ENCODE data around the gene KIAA0930. TPM values are rescaled to one million over a fixed set of nuclear protein-coding genes. Genes with fewer than 3 reads are reported as not detected.

The KIAA0930 gene
- total and polyA plus RNA-seq, 2 experiments from 2014 or later: 15.0 to 78.6 TPM

GRCh38 chr22:45224988-45225731 is 15.5 kb downstream of the KIAA0930 start:
- H3K4me1 Mint-ChIP-seq: peaks cover 36% of the 10 kb centered on the region
- no peak for DNase-seq (ENCODE audit: low spot score)
- no peak for TF ChIP-seq CTCF (conservative IDR thresholded peaks at IDR 0.05; ENCODE audit: low read depth in 2 of 2)
- TF ChIP-seq, protein P1, sequence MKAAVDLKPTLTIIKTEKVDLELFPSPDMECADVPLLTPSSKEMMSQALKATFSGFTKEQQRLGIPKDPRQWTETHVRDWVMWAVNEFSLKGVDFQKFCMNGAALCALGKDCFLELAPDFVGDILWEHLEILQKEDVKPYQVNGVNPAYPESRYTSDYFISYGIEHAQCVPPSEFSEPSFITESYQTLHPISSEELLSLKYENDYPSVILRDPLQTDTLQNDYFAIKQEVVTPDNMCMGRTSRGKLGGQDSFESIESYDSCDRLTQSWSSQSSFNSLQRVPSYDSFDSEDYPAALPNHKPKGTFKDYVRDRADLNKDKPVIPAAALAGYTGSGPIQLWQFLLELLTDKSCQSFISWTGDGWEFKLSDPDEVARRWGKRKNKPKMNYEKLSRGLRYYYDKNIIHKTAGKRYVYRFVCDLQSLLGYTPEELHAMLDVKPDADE (IDR thresholded peaks at IDR 0.05): no peak
- TF ChIP-seq EZH2 (IDR thresholded peaks at IDR 0.05; ENCODE audit: low read depth, unreplicated experiment): no peak
- TF ChIP-seq ZNF331 (CRISPR knock-in tag; IDR thresholded peaks at IDR 0.05; ENCODE audit: low read depth): no peak
- no peak for TF ChIP-seq REST (IDR thresholded peaks at IDR 0.05; ENCODE audit: unreplicated experiment)
- no peak for TF ChIP-seq ZNF114 (CRISPR knock-in tag; IDR thresholded peaks at IDR 0.05)
- no peak for TF ChIP-seq CREB1 (CRISPR knock-in tag; IDR thresholded peaks at IDR 0.05; ENCODE audit: low read depth)
- H3K27me3 Mint-ChIP-seq (ENCODE audit: insufficient read depth, low read depth, poor library complexity): peaks cover 9% of the 10 kb centered on the region
- H3F3A ChIP-seq (replicated peaks; ENCODE audit: low read depth): no peaks in the 10 kb centered on the region
- H3K4me3 ChIP-seq: no peak overlapping the region
- H3K9me3 Mint-ChIP-seq: no peaks in the 10 kb centered on the region; the same call in 2 of the 3 replicates
- no peak overlapping the region for H3K27ac ChIP-seq (ENCODE audit: low read depth)
- no peaks in the 10 kb centered on the region for H3K27me3 ChIP-seq (ENCODE audit: insufficient read depth)
- no peaks in the 10 kb centered on the region for H3K36me3 Mint-ChIP-seq (ENCODE audit: low read depth)
- H3K36me3 ChIP-seq (ENCODE audit: insufficient read depth): no peaks in the 10 kb centered on the region
- H3K4me3 Mint-ChIP-seq: no peak overlapping the region
- no peak overlapping the region for H3K4me2 ChIP-seq
- no peak overlapping the region for H3K27ac Mint-ChIP-seq
- ATAC-seq: peak; percentile 20
- peaks cover 25% of the 10 kb centered on the region for H3K79me2 ChIP-seq (replicated peaks; ENCODE audit: insufficient read depth)
- H2AFZ ChIP-seq: no peak overlapping the region
- H4K20me1 ChIP-seq (replicated peaks; ENCODE audit: insufficient read depth): peaks cover 8% of the 10 kb centered on the region
- H3K4me1 ChIP-seq (ENCODE audit: insufficient read depth): no peaks in the 10 kb centered on the region
- no peaks in the 10 kb centered on the region for H3K9me2 ChIP-seq (ENCODE audit: insufficient read depth)

GRCh38 chr22:45224331-45224730 is 16.4 kb downstream of the KIAA0930 start:
- no peaks in the 10 kb centered on the region for H3K27me3 ChIP-seq (ENCODE audit: insufficient read depth)
- no peak overlapping the region for H3K4me2 ChIP-seq
- no peaks in the 10 kb centered on the region for H3F3A ChIP-seq (replicated peaks; ENCODE audit: low read depth)
- no peak overlapping the region for H3K27ac Mint-ChIP-seq
- no peak overlapping the region for H3K27ac ChIP-seq (ENCODE audit: low read depth)
- no peaks in the 10 kb centered on the region; the same call in 2 of the 3 replicates for H3K9me3 Mint-ChIP-seq
- H3K9me2 ChIP-seq (ENCODE audit: insufficient read depth): no peaks in the 10 kb centered on the region
- ATAC-seq (no peak), DNase-seq (ENCODE audit: low spot score) (no peak)
- H3K36me3 Mint-ChIP-seq (ENCODE audit: low read depth): no peaks in the 10 kb centered on the region
- H3K4me3 Mint-ChIP-seq: no peak overlapping the region; the same call in 2 of the 3 replicates
- no peaks in the 10 kb centered on the region for H3K36me3 ChIP-seq (ENCODE audit: insufficient read depth)
- no peaks in the 10 kb centered on the region for H3K4me1 ChIP-seq (ENCODE audit: insufficient read depth)
- H4K20me1 ChIP-seq (replicated peaks; ENCODE audit: insufficient read depth): peaks cover 8% of the 10 kb centered on the region
- H2AFZ ChIP-seq: no peak overlapping the region
- no peak overlapping the region for H3K4me3 ChIP-seq
- peaks cover 4% of the 10 kb centered on the region for H3K27me3 Mint-ChIP-seq (ENCODE audit: insufficient read depth, low read depth, poor library complexity)
- no peak for TF ChIP-seq NANOG (IDR thresholded peaks at IDR 0.05; ENCODE audit: borderline replicate concordance)
- no peak for TF ChIP-seq STAT1 (IDR thresholded peaks at IDR 0.05; ENCODE audit: unreplicated experiment)
- TF ChIP-seq EZH2phosphoT487 (IDR thresholded peaks at IDR 0.05; ENCODE audit: unreplicated experiment): no peak
- TF ChIP-seq REST (IDR thresholded peaks at IDR 0.05; ENCODE audit: unreplicated experiment): no peak
- TF ChIP-seq JUNB (IDR thresholded peaks at IDR 0.05; ENCODE audit: unreplicated experiment): no peak
- peaks cover 37% of the 10 kb centered on the region for H3K4me1 Mint-ChIP-seq
- H3K79me2 ChIP-seq (replicated peaks; ENCODE audit: insufficient read depth): peaks cover 30% of the 10 kb centered on the region

Measured in GM23338 (cell line).